MM.1S (cell line): Measurements from ENCODE around the gene DYNC1H1.

ENCODE experiments used
- EZH2phosphoT487 ChIP-seq: fragments of 300-600 bp; sonication (generic); IDR thresholded peaks from 2 replicates; pipeline ENCODE4 v1.6.1; 2018; ENCODE audit warnings: antibody characterized with exemption, low read length
- TF ChIP-seq, protein P1 (sequence below): fragments of 300-600 bp; sonication (generic); IDR thresholded peaks from 2 replicates; pipeline ENCODE4 v1.5.1; 2016; ENCODE audit warnings: antibody characterized with exemption, low read length, mixed read lengths

GRCh38 chr14:101947904-101948665 is 16.3 kb upstream of the DYNC1H1 start:
- TF ChIP-seq, protein P1, sequence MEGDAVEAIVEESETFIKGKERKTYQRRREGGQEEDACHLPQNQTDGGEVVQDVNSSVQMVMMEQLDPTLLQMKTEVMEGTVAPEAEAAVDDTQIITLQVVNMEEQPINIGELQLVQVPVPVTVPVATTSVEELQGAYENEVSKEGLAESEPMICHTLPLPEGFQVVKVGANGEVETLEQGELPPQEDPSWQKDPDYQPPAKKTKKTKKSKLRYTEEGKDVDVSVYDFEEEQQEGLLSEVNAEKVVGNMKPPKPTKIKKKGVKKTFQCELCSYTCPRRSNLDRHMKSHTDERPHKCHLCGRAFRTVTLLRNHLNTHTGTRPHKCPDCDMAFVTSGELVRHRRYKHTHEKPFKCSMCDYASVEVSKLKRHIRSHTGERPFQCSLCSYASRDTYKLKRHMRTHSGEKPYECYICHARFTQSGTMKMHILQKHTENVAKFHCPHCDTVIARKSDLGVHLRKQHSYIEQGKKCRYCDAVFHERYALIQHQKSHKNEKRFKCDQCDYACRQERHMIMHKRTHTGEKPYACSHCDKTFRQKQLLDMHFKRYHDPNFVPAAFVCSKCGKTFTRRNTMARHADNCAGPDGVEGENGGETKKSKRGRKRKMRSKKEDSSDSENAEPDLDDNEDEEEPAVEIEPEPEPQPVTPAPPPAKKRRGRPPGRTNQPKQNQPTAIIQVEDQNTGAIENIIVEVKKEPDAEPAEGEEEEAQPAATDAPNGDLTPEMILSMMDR, result no peak
- no peak for TF ChIP-seq EZH2phosphoT487
